Upper lobe of right lung (tissue), 1 donor: ENCODE results near the gene SUMO3. TPM values are rescaled to one million over a fixed set of nuclear protein-coding genes. Genes with fewer than 3 reads are reported as not detected.

ENCODE experiments used
- ATAC-seq: fragments of 200-7000 bp; cut with Tn5 transposase; one replicate; pipeline ENCODE4 v1.9.1; 2020; ENCODE audit warnings: mild to moderate bottlenecking, moderate library complexity
- DNase-seq: peaks from one replicate; pipeline ENCODE4 v3.0.0-alpha.2; 2020
- H3K27ac ChIP-seq: fragments of 200-600 bp; one replicate; pipeline ENCODE4 v1.8.0; 2022
- H3K27me3 ChIP-seq: fragments of 200-600 bp; one replicate; pipeline ENCODE4 v1.8.0; 2022; ENCODE audit warnings: mild to moderate bottlenecking
- H3K36me3 ChIP-seq: fragments of 200-600 bp; one replicate; pipeline ENCODE4 v1.8.0; 2022
- H3K4me1 ChIP-seq: fragments of 200-600 bp; one replicate; pipeline ENCODE4 v1.8.0; 2022
- H3K4me3 ChIP-seq: fragments of 200-600 bp; one replicate; pipeline ENCODE4 v1.8.0; 2022; ENCODE audit warnings: mild to moderate bottlenecking
- H3K9me3 ChIP-seq: fragments of 200-600 bp; one replicate; pipeline ENCODE4 v1.8.0; 2022
- intact Hi-C: fragments of 100-400 bp; cut with DNase I; formaldehyde crosslinking; loops from one replicate; pipeline ENCODE4 v1.11.0; 2022
- long read RNA-seq: library from polyadenylated mRNA; unstranded; transcript quantifications from one replicate; pipeline ENCODE4 v2.0.0, GENCODE V29; 2021
- total RNA-seq: library from RNA; stranded (reverse); fragmentation: NEBNext Ultra II Directional; extraction: Animal tissue kit (Norgen Biotek cat#: 25700); gene quantifications from one replicate; pipeline ENCODE4 v1.2.1, GENCODE V29; 2021
- TF ChIP-seq, protein P1 (sequence below): fragments of 200-600 bp; IDR thresholded peaks from one replicate; pipeline ENCODE4 v1.8.0; 2022; ENCODE audit warnings: antibody characterized with exemption
- donor health status: DM: no; HTN: yes; CAD: no; lungs with severe emphysema.

The SUMO3 gene
- total RNA-seq, result 85.0 TPM
- long read RNA-seq, transcript SUMO3-201 (4 exons, 1,807 nt), result major isoform, 108 of 117 reads
- long read RNA-seq, partial matches to known transcripts, result 6 of 117 reads
- long read RNA-seq, other reads (novel, unspliced or antisense), result 3 of 117 reads

DNA sequence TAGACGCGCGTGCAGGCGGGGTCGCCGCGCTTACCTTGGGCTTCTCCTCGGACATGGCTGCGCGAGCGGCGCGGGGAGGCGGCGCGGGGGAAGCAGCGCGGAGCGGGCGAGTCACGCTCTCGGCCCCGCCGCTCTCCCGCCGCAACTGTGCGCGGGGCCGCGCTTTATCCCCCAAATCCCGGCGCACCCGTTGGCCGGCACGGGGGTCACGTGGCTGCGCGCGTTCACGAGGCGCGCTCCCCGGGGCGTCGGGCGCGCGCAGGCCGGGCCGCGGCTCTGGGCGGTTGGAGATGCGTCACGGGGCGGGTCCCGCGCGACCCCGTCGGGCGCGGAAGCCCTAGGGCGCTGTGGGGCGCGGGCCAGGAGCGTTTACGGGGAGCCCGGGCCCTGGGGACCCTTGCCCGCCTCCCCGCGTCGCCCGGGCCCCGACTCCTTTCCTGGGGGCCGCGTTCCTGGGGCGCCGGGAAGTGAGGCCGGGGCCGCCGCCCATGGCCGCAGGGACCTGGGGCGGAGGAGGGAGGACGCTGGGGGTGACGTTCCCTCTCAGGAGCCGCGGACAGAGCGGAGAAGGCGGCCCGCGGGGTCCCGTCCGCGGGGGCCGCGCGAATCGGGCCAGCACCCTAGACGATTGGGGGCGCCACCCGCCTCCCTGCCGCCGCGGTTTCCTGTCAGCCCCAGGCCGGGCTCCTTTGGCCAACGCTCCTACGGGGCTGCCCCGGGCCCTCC is at the start of gene SUMO3:
Gene SUMO3 (minus strand): TSS at position 149 of the 726 bp plus-strand sequence. CDS start 94 bp downstream, at position 55.
- DNase-seq, result peak; percentile 92
- Histone ChIP-seq H3K36me3 (peaks cover 8% of the 10 kb centered on the region), H3K9me3 (peaks cover 10% of the 10 kb centered on the region), H3K4me1 (peaks cover 13% of the 10 kb centered on the region), H3K4me3 (peak within 1 kb of the TSS; percentile 71), H3K27ac (peak within 1 kb of the TSS; percentile 95), H3K27me3 (no peaks in the 10 kb centered on the region)
- peak; percentile 86 for ATAC-seq
- TF ChIP-seq, protein P1, sequence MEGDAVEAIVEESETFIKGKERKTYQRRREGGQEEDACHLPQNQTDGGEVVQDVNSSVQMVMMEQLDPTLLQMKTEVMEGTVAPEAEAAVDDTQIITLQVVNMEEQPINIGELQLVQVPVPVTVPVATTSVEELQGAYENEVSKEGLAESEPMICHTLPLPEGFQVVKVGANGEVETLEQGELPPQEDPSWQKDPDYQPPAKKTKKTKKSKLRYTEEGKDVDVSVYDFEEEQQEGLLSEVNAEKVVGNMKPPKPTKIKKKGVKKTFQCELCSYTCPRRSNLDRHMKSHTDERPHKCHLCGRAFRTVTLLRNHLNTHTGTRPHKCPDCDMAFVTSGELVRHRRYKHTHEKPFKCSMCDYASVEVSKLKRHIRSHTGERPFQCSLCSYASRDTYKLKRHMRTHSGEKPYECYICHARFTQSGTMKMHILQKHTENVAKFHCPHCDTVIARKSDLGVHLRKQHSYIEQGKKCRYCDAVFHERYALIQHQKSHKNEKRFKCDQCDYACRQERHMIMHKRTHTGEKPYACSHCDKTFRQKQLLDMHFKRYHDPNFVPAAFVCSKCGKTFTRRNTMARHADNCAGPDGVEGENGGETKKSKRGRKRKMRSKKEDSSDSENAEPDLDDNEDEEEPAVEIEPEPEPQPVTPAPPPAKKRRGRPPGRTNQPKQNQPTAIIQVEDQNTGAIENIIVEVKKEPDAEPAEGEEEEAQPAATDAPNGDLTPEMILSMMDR, result no peak
- intact Hi-C loops, result no loop called here

DNA sequence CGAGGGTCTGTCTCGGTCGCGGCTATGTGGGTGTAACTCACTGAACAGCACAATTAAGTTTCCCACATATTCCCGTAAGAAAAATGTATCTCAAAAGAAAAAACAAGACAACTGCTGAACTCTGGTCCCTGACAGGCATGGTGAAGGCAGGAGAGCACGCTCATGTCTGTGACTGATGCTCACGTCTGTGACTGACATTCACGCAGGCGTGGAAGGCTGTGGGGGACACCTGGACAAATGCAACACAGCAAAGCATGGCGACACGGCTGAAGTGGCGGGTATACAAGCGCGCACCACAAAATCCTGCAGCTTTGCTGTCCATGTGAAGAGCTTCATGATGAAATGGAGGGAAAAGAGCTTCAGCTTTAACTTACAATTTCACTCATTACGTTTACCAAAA is 49.6 kb upstream of the SUMO3 start:
- no peak for ATAC-seq
- Histone ChIP-seq H3K27ac (no peak overlapping the region), H3K4me3 (no peak overlapping the region), H3K9me3 (no peaks in the 10 kb centered on the region), H3K27me3 (no peaks in the 10 kb centered on the region), H3K36me3 (peaks cover 36% of the 10 kb centered on the region), H3K4me1 (peaks cover 69% of the 10 kb centered on the region)
- intact Hi-C loops, result no loop called here
- TF ChIP-seq, protein P1, result no peak
- DNase-seq, result peak; percentile 42

DNA sequence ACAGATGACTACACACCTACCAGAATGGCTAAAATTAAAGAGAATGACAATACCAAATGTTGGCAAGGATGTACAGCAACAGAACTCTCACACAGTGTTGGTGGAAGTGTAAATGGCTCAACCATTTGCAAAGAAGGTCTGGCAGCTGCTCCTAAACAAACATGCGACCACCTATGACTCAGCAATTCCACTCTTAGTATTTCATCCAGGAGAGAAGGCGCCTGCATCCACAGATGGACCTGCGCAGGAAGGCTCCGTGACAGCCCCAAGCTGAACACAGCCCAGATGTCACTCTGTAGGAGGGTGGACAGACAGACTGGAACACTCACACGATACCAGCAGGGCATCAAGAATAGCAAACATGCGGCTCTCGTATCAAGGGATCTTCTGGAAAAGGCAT is 48.9 kb upstream of the SUMO3 start:
- H3K4me3 ChIP-seq, result no peak overlapping the region
- no peaks in the 10 kb centered on the region for H3K27me3 ChIP-seq
- intact Hi-C loops, result no loop called here
- peak; percentile 27 for DNase-seq
- TF ChIP-seq, protein P1, result no peak
- no peak for ATAC-seq
- no peaks in the 10 kb centered on the region for H3K9me3 ChIP-seq
- no peak overlapping the region for H3K27ac ChIP-seq
- H3K36me3 ChIP-seq, result peaks cover 43% of the 10 kb centered on the region
- peaks cover 65% of the 10 kb centered on the region for H3K4me1 ChIP-seq

DNA sequence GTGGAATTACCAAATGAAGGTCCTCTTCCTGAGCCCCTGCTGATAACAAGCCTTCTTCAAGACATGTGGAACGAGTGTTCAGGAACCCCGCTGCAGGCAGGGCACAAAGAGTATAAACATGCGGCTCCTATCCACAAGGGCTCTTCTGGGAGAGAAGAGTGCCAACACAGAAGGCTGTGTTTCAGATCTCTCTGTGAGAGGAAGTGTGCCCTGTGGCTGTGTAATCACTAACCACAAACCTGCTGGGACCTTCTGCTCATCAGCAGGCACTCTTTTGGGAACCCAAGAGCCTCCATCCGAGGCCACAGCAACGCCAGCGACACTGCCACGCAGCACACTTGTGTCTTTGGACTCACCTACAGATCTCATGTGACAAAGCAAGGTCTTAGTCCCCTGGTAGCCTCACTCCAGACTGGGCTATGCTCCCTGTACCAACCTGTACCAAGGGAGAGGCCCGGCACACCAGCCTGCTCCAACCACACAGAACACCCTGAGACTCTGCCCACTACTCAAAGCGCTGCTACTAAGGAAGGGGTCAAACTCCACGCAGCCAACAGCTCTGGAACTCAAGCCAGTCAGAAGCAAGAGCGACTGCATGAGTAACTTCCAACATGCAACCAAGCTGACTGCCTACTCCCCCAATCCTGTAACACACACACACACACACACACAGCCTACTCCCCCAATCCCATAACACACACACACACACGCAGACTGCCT is 47.9 kb upstream of the SUMO3 start:
- ATAC-seq, result peak; percentile 83
- Histone ChIP-seq H3K9me3 (no peaks in the 10 kb centered on the region), H3K36me3 (peaks cover 48% of the 10 kb centered on the region), H3K4me1 (peaks cover 54% of the 10 kb centered on the region), H3K27me3 (no peaks in the 10 kb centered on the region), H3K27ac (peak overlapping the region; percentile 37), H3K4me3 (no peak overlapping the region)
- TF ChIP-seq, protein P1, result no peak
- intact Hi-C loops, result no loop called here
- peak; percentile 67 for DNase-seq

DNA sequence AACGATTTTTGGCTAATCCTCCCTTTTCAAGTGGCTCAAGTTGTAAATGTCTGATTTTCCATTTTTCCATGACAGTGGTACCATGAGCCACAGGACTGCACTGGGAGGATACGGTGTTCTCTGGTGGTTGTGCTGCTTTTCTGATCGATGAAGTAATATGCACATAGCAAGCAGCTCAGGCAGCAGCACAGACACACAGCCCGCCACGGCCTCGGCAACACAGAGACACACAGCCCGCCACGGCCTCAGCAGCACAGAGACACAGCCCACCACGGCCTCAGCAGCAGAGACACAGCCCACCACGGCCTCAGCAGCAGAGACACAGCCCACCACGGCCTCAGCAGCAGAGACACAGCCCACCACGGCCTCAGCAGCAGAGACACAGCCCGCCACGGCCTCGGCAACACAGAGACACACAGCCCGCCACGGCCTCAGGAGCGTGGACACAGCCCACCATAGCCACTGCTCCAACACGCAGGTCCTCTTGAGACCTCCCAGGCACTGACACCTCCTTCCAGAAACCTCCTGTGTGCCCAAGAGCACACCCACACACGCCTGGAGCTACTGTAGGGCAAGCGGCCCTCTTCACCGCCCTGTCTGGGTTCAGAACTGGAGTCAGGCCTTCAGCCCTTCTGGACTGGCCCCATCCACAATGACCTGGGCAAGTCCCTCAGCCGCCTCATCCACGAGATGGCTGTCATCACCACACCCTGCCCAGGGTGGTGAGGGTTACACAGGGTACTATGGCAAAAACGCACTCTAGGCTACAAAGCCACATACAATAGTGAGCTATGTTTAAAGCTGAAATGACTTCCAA is 45.2 kb upstream of the SUMO3 start:
- H3K9me3 ChIP-seq, result no peaks in the 10 kb centered on the region
- H3K36me3 ChIP-seq, result peaks cover 73% of the 10 kb centered on the region
- H3K4me3 ChIP-seq, result no peak overlapping the region
- no peaks in the 10 kb centered on the region for H3K27me3 ChIP-seq
- ATAC-seq (no peak), DNase-seq (peak; percentile 46)
- H3K27ac ChIP-seq, result no peak overlapping the region
- intact Hi-C loops, result no loop called here
- H3K4me1 ChIP-seq, result peaks cover 32% of the 10 kb centered on the region
- TF ChIP-seq, protein P1, result no peak
